DOHH2 (cell line): ENCODE results near the gene TCEA2.

Experiments
- H3F3A ChIP-seq: fragments of 200-600 bp; sonication (generic), shearing (Covaris generic); 2 replicates; pipeline ENCODE4 v1.6.0; 2016; ENCODE audit warnings: antibody characterized with exemption, mild to moderate bottlenecking; ENCODE audit not compliant: control insufficient read depth, insufficient read depth
- H3K27ac ChIP-seq: fragments of 200-600 bp; sonication (generic); 2 replicates; pipeline ENCODE4 v1.5.1; 2014; ENCODE audit warnings: low read depth, mild to moderate bottlenecking, low read length, moderate library complexity
- H3K27me3 ChIP-seq: fragments of 200-600 bp; sonication (generic); 2 replicates; pipeline ENCODE4 v1.6.1; 2014; ENCODE audit warnings: mild to moderate bottlenecking, low read length, mixed read lengths; ENCODE audit not compliant: control insufficient read depth
- H3K36me3 ChIP-seq: fragments of 200-600 bp; sonication (generic); 2 replicates; pipeline ENCODE4 v1.6.1; 2014; ENCODE audit warnings: mild to moderate bottlenecking, low read length, moderate library complexity, mixed read lengths; ENCODE audit not compliant: control insufficient read depth
- H3K4me1 ChIP-seq: fragments of 200-600 bp; sonication (generic); 2 replicates; pipeline ENCODE4 v1.6.1; 2014; ENCODE audit warnings: mild to moderate bottlenecking, low read length, mixed read lengths; ENCODE audit not compliant: control insufficient read depth
- H3K4me2 ChIP-seq: fragments of 200-600 bp; sonication (generic); 2 replicates; pipeline ENCODE4 v1.6.0; 2014; ENCODE audit warnings: mild to moderate bottlenecking, low read length, moderate library complexity
- H3K4me3 ChIP-seq: fragments of 200-600 bp; sonication (generic); 2 replicates; pipeline ENCODE4 v1.5.1; 2014; ENCODE audit warnings: mild to moderate bottlenecking, low read length, mixed read lengths
- H3K79me2 ChIP-seq: fragments of 200-600 bp; sonication (generic); 2 replicates; pipeline ENCODE4 v1.6.1; 2014; ENCODE audit warnings: mild to moderate bottlenecking, low read length, mixed read lengths; ENCODE audit not compliant: control insufficient read depth
- H3K9me2 ChIP-seq: fragments of 200-600 bp; sonication (generic); replicated peaks from 2 replicates; pipeline ENCODE4 v1.6.1; 2014; ENCODE audit warnings: mild to moderate bottlenecking, low read length, mixed read lengths; ENCODE audit not compliant: control insufficient read depth
- H3K9me3 ChIP-seq: fragments of 200-600 bp; sonication (generic); 2 replicates; pipeline ENCODE4 v1.6.1; 2014; ENCODE audit warnings: antibody characterized with exemption, low read length, mixed read lengths; ENCODE audit not compliant: control insufficient read depth, insufficient read depth
- H4K20me1 ChIP-seq: fragments of 200-600 bp; sonication (generic); 2 replicates; pipeline ENCODE4 v1.6.0; 2014; ENCODE audit warnings: low read depth, mild to moderate bottlenecking, antibody characterized with exemption, low read length, moderate library complexity; ENCODE audit not compliant: control insufficient read depth, insufficient read depth
- CTCF ChIP-seq: fragments of 200-600 bp; sonication (generic); IDR thresholded peaks from one replicate; pipeline ENCODE4 v1.5.1; 2014; ENCODE audit warnings: antibody characterized with exemption, mild to moderate bottlenecking, low read depth, low read length; ENCODE audit not compliant: poor library complexity, severe bottlenecking
- EZH2phosphoT487 ChIP-seq: fragments of 200-600 bp; sonication (generic); IDR thresholded peaks from 2 replicates; pipeline ENCODE4 v1.6.1; 2017; ENCODE audit warnings: borderline replicate concordance, mild to moderate bottlenecking, antibody characterized with exemption, low read length, moderate library complexity, mixed read lengths

The TCEA2 gene

GRCh38 chr20:64113796-64114355 is 50.9 kb downstream of the TCEA2 start:
- peaks cover 12% of the 10 kb centered on the region; the same call in 1 of the 2 replicates for H3K27me3 ChIP-seq
- no peaks in the 10 kb centered on the region for H3F3A ChIP-seq
- TF ChIP-seq CTCF (no peak), EZH2phosphoT487 (no peak)
- no peak overlapping the region for H3K4me3 ChIP-seq
- H3K9me2 ChIP-seq, result no peaks in the 10 kb centered on the region
- H3K36me3 ChIP-seq, result no peaks in the 10 kb centered on the region
- no peaks in the 10 kb centered on the region for H3K4me1 ChIP-seq
- no peaks in the 10 kb centered on the region for H4K20me1 ChIP-seq
- H3K27ac ChIP-seq, result no peak overlapping the region
- no peaks in the 10 kb centered on the region for H3K9me3 ChIP-seq
- no peak overlapping the region for H3K4me2 ChIP-seq
- no peaks in the 10 kb centered on the region for H3K79me2 ChIP-seq

- no peaks in the 10 kb centered on the region for H4K20me1 ChIP-seq
- H3K27ac ChIP-seq, result no peak overlapping the region
These were observed 51.5 kb downstream of the TCEA2 start for GRCh38 chr20:64114356-64114971.

GRCh38 chr20:64115171-64115911 is 52.3 kb downstream of the TCEA2 start:
- TF ChIP-seq CTCF, result no peak
- TF ChIP-seq EZH2phosphoT487, result no peak
- Histone ChIP-seq H3K9me2 (no peaks in the 10 kb centered on the region), H3F3A (no peaks in the 10 kb centered on the region), H3K4me1 (peaks cover 7% of the 10 kb centered on the region), H3K4me2 (no peak overlapping the region), H3K79me2 (no peaks in the 10 kb centered on the region), H3K27me3 (peaks cover 12% of the 10 kb centered on the region; the same call in 1 of the 2 replicates), H4K20me1 (no peaks in the 10 kb centered on the region), H3K4me3 (no peak overlapping the region), H3K36me3 (no peaks in the 10 kb centered on the region), H3K27ac (no peak overlapping the region), H3K9me3 (no peaks in the 10 kb centered on the region)

More at GRCh38 chr20:64114356-64114971, 51.5 kb downstream of the TCEA2 start:
- H3F3A ChIP-seq, result no peaks in the 10 kb centered on the region
- no peaks in the 10 kb centered on the region for H3K9me2 ChIP-seq
- no peaks in the 10 kb centered on the region for H3K79me2 ChIP-seq
- no peaks in the 10 kb centered on the region for H3K4me1 ChIP-seq
- no peaks in the 10 kb centered on the region for H3K9me3 ChIP-seq
- H3K4me3 ChIP-seq, result no peak overlapping the region
- H3K4me2 ChIP-seq, result no peak overlapping the region
- TF ChIP-seq CTCF (no peak), EZH2phosphoT487 (no peak)
- H3K36me3 ChIP-seq, result no peaks in the 10 kb centered on the region
- peaks cover 12% of the 10 kb centered on the region; the same call in 1 of the 2 replicates for H3K27me3 ChIP-seq
